ENCODE measurements around the gene DMRTB1.

The DMRTB1 gene

DNA sequence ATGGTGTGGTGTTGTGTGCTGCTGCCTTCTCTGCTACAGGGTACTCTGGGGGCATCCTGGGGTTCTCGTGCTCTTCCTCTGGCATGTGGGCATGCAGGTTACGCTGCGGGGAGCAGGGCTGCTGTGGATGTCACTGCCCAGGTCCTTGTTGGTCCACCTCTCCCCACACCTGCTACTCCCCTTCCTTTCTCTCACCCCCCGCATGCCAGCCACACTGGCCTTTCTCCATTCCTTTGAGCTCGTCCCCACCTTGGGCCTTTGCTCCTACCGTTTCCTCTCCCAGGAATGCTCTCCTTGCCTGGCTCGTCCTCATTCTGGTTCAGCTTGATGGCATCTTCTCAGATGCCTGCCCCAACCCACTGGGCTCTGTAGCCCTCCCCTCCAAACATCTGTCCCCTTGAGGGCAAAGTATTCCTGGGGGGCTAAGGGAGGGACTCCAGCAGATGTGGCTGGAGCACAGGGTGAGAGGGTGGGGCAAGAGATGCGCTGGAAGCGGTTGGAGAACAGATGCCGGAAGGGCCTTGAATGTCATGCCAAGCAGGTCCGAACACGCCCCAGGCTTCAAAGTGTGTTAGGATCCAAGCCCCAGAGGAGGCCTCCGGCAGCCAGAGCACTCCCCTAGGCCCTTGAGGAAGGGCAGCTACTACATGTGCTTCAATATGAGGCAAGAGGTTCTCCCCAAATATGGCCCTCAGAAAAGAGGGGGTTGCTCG lies 23.4 kb downstream of the DMRTB1 start:
- Histone ChIP-seq H3K4me3 (ENCODE audit: low read depth, low read length) (no peak overlapping the region), H3K9ac (ENCODE audit: low read depth, low read length) (no peak overlapping the region), H3K27me3 (ENCODE audit: control insufficient read depth, insufficient read depth, low read length) (no peaks in the 10 kb centered on the region), H3K36me3 (ENCODE audit: control insufficient read depth, insufficient read depth, low read length) (no peaks in the 10 kb centered on the region), H3K4me1 (ENCODE audit: control insufficient read depth, insufficient read depth, low read length) (no peaks in the 10 kb centered on the region), H3K9me3 (ENCODE audit: control insufficient read depth, insufficient read depth, low read length) (no peaks in the 10 kb centered on the region)

GRCh38 chr1:53483170-53483569 lies 24.0 kb downstream of the DMRTB1 start:
- no peaks in the 10 kb centered on the region for H3K27me3 ChIP-seq (ENCODE audit: control insufficient read depth, insufficient read depth, low read length)

DNA sequence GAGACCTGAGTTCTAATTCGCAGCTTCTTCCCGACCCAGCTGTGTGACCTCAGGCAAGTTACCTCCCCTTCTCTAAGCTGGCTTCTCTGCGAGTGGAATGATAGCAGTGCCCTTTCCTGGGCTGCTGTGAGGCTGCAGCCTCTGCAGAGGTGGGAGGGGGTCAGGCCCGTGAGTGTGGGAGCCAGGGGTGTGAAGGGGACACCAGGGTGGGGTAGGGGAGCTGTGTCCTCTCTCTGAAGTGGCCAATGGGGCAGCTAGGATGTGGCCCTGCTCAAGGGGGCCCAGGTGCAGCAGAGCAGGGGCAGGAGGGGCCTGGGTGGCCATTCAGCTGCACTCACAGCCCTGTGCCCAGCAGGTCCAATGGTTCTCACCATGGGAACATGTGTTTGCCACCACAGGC lies 24.5 kb downstream of the DMRTB1 start:
- Histone ChIP-seq H3K4me3 (ENCODE audit: low read depth, low read length) (no peak overlapping the region), H3K9me3 (ENCODE audit: control insufficient read depth, insufficient read depth, low read length) (no peaks in the 10 kb centered on the region), H3K9ac (ENCODE audit: low read depth, low read length) (no peak overlapping the region), H3K4me1 (ENCODE audit: control insufficient read depth, insufficient read depth, low read length) (no peaks in the 10 kb centered on the region), H3K36me3 (ENCODE audit: control insufficient read depth, insufficient read depth, low read length) (no peaks in the 10 kb centered on the region), H3K27me3 (ENCODE audit: control insufficient read depth, insufficient read depth, low read length) (no peaks in the 10 kb centered on the region)

More at GRCh38 chr1:53483170-53483569, 24.0 kb downstream of the DMRTB1 start:
- no peaks in the 10 kb centered on the region for H3K4me1 ChIP-seq (ENCODE audit: control insufficient read depth, insufficient read depth, low read length)
- no peak overlapping the region for H3K4me3 ChIP-seq (ENCODE audit: low read depth, low read length)
- no peaks in the 10 kb centered on the region for H3K36me3 ChIP-seq (ENCODE audit: control insufficient read depth, insufficient read depth, low read length)
- H3K9me3 ChIP-seq (ENCODE audit: control insufficient read depth, insufficient read depth, low read length), result no peaks in the 10 kb centered on the region
- H3K9ac ChIP-seq (ENCODE audit: low read depth, low read length), result no peak overlapping the region

DNA sequence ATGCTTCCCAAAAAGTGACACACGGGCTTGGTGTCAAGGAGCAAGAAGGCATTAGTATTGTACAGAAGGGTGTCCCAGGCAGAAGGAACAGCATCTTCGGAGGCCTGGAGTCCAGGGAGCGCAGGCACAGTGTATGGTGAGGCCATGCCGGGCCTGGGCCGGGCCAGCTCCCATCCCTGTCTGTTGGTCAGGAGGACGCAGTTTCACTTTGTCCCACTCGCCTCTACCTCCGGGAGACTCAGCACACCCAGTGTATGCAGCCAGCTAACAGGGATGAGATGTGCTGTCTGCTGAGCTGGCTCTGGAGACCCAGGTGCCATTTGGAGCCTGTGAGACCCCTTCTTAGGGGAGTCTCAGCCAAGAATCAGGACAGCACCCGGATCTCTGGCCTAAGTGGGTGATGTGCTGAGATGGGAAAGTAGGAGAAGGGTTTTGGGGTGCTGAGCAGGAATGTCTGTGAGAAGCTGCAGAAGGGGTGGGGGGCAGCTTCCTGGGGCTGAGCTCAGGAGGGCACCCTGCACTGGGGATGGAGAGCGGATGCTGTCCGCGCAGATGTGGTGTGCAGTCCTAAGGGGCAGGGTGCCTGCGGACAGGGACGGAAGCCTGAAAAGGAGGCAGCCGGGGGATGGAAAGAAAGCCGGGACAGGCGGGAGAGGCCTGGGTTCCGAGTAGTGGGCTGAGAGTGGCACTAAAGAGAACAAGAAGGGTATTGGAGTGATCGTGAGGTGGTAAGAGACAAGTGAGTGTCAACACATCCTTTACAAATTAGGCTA lies 25.7 kb downstream of the DMRTB1 start:
- no peaks in the 10 kb centered on the region for H3K36me3 ChIP-seq (ENCODE audit: control insufficient read depth, insufficient read depth, low read length)
- no peak overlapping the region for H3K9ac ChIP-seq (ENCODE audit: low read depth, low read length)
- no peaks in the 10 kb centered on the region for H3K4me1 ChIP-seq (ENCODE audit: control insufficient read depth, insufficient read depth, low read length)

GRCh38 chr1:53485478-53486394 lies 26.5 kb downstream of the DMRTB1 start:
- Histone ChIP-seq H3K4me3 (ENCODE audit: low read depth, low read length) (peak overlapping the region; percentile 22), H3K36me3 (ENCODE audit: control insufficient read depth, insufficient read depth, low read length) (no peaks in the 10 kb centered on the region), H3K9me3 (ENCODE audit: control insufficient read depth, insufficient read depth, low read length) (no peaks in the 10 kb centered on the region), H3K9ac (ENCODE audit: low read depth, low read length) (no peak overlapping the region), H3K4me1 (ENCODE audit: control insufficient read depth, insufficient read depth, low read length) (no peaks in the 10 kb centered on the region), H3K27me3 (ENCODE audit: control insufficient read depth, insufficient read depth, low read length) (no peaks in the 10 kb centered on the region)

More for the DNA sequence above, 25.7 kb downstream of the DMRTB1 start:
- H3K9me3 ChIP-seq (ENCODE audit: control insufficient read depth, insufficient read depth, low read length), result no peaks in the 10 kb centered on the region
- no peaks in the 10 kb centered on the region for H3K27me3 ChIP-seq (ENCODE audit: control insufficient read depth, insufficient read depth, low read length)
- no peak overlapping the region for H3K4me3 ChIP-seq (ENCODE audit: low read depth, low read length)

DNA sequence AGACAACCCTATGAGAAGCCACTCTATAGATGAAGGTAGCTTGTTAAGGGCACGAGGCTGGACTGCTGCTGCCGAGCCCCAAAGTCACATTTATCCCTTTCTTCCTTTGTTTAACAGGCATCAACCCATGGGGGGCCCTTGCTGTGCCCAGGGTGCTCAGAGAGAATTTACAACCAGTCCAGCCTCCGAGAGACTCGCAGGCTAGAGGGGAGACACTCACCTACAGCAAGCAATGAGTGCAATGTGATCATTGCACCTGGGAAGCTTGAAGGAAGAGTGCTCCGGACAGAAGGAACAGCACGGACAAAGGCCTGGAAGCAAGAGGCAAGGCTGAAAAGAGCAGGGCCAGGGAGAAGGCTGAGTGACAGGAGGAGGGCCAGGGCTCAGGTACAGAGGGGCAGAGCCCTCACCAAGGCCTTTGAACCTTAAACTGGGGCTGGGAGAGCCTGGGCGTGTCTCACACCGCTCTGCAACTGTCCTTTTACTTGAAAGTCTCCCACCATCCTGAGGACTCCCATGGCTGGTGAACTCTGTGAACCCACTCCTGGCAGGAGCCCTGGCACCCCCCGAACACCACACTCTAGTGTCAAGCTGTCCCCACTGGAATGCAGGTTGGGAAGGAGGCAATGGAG lies 27.3 kb downstream of the DMRTB1 start:
- H3K4me1 ChIP-seq (ENCODE audit: control insufficient read depth, insufficient read depth, low read length), result no peaks in the 10 kb centered on the region
- no peaks in the 10 kb centered on the region for H3K36me3 ChIP-seq (ENCODE audit: control insufficient read depth, insufficient read depth, low read length)
- no peaks in the 10 kb centered on the region for H3K9me3 ChIP-seq (ENCODE audit: control insufficient read depth, insufficient read depth, low read length)
- no peaks in the 10 kb centered on the region for H3K27me3 ChIP-seq (ENCODE audit: control insufficient read depth, insufficient read depth, low read length)
- H3K9ac ChIP-seq (ENCODE audit: low read depth, low read length), result peak overlapping the region; percentile 3
- H3K4me3 ChIP-seq (ENCODE audit: low read depth, low read length), result no peak overlapping the region

DNA sequence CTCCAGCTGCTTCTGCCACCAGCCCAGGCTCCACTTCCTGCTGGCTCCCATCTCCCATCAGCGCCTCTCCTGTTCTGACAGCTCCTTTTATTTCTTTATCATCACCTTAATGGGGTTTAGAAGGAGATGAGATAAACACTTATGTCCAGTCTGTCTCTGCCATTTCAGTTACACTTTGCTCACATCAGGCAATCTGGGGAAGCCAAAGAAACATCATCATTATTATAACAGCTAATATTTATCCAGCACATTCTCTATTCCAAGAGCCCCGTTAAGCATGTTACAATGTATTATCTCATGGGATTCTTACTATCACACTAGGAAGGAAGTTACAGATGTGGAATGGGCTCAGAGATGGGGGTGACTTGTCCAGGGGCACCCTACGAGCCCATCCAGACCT lies 31.2 kb downstream of the DMRTB1 start:
- Histone ChIP-seq H3K4me1 (ENCODE audit: control insufficient read depth, insufficient read depth, low read length) (no peaks in the 10 kb centered on the region), H3K9me3 (ENCODE audit: control insufficient read depth, insufficient read depth, low read length) (no peaks in the 10 kb centered on the region), H3K4me3 (ENCODE audit: low read depth, low read length) (no peak overlapping the region), H3K9ac (ENCODE audit: low read depth, low read length) (no peak overlapping the region), H3K36me3 (ENCODE audit: control insufficient read depth, insufficient read depth, low read length) (no peaks in the 10 kb centered on the region), H3K27me3 (ENCODE audit: control insufficient read depth, insufficient read depth, low read length) (no peaks in the 10 kb centered on the region)

DNA sequence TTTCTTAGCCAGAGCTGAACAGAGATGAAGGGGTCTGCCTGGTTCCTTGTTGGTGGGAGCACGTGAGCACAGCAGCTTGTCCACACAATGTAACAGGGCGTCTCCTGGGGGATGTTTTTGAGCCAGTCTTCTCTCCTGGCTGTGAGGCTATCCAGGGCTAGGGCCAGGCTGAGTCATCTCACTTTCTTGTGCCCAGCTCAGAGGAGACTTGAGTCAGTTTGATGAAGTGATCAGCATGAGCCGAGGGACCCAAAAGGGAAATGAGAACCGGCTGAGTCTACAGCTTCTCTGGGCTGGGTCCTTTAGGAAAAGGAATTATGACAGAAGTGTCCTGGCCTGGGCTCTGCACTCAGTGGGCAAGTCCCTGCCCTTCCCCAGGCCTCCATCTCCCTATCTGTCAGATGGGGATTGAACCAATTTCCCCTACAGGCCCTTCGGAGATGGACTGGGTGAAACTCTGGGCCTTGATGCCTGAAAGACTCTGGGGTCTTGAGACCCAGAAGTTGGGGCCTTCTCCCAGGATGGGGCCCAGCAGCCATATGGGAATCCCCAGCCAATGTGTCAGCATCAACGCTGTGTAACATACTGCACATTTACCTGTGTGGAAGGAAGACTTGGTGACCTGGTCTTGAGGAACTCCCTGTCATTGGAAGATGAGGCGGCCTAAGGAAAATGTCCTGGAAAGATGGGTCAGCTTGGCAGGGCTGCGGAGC lies 36.6 kb downstream of the DMRTB1 start:
- H3K4me3 ChIP-seq (ENCODE audit: low read depth, low read length), result no peak overlapping the region
- H3K9ac ChIP-seq (ENCODE audit: low read depth, low read length), result no peak overlapping the region
- no peaks in the 10 kb centered on the region for H3K9me3 ChIP-seq (ENCODE audit: control insufficient read depth, insufficient read depth, low read length)
- no peaks in the 10 kb centered on the region for H3K36me3 ChIP-seq (ENCODE audit: control insufficient read depth, insufficient read depth, low read length)
- H3K4me1 ChIP-seq (ENCODE audit: control insufficient read depth, insufficient read depth, low read length), result no peaks in the 10 kb centered on the region
- H3K27me3 ChIP-seq (ENCODE audit: control insufficient read depth, insufficient read depth, low read length), result no peaks in the 10 kb centered on the region

DNA sequence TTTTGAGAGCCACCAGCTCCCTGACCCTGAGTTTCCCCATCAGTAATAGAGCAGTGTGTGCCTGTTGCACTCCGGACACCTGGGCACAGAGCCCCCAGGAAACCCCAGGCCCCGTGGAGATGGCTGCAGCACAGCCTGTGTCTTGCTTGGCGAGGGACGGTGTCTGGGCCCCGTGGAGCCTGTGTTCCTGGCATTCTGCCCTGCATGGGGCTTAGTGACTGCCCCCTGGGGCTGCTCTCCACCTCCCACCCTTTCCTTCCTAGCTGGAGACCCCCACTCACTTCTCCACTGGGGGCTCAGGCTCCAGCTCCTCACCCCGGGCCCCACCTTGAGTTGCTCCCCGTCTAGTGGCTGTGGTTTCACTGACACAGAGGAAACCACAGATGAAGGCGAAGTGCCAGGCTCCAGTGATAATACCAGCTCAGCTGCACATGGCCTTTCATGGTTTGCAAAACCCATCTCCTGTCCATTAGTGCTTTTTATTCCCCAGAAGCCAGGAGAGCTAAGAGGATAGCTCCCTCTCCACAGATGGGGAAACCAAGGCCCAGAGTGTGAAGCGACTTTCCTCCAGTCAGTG lies 39.4 kb downstream of the DMRTB1 start:
- Histone ChIP-seq H3K9me3 (ENCODE audit: control insufficient read depth, insufficient read depth, low read length) (no peaks in the 10 kb centered on the region), H3K27me3 (ENCODE audit: control insufficient read depth, insufficient read depth, low read length) (no peaks in the 10 kb centered on the region), H3K4me1 (ENCODE audit: control insufficient read depth, insufficient read depth, low read length) (peaks cover 3% of the 10 kb centered on the region), H3K9ac (ENCODE audit: low read depth, low read length) (no peak overlapping the region), H3K4me3 (ENCODE audit: low read depth, low read length) (no peak overlapping the region), H3K36me3 (ENCODE audit: control insufficient read depth, insufficient read depth, low read length) (no peaks in the 10 kb centered on the region)

GRCh38 chr1:53499257-53500203 lies 40.3 kb downstream of the DMRTB1 start:
- Histone ChIP-seq H3K9me3 (ENCODE audit: control insufficient read depth, insufficient read depth, low read length) (no peaks in the 10 kb centered on the region), H3K27me3 (ENCODE audit: control insufficient read depth, insufficient read depth, low read length) (no peaks in the 10 kb centered on the region), H3K4me3 (ENCODE audit: low read depth, low read length) (no peak overlapping the region), H3K36me3 (ENCODE audit: control insufficient read depth, insufficient read depth, low read length) (no peaks in the 10 kb centered on the region), H3K4me1 (ENCODE audit: control insufficient read depth, insufficient read depth, low read length) (peaks cover 5% of the 10 kb centered on the region), H3K9ac (ENCODE audit: low read depth, low read length) (no peak overlapping the region)
